Brain pericyte (primary cell): Measurements from ENCODE around the gene FAM174C.

Source experiments
- DNase-seq: peaks from one replicate; pipeline ENCODE4 v3.0.0-alpha.2; 2012; ENCODE audit warnings: low read depth, low spot score

Gene FAM174C

GRCh38 chr19:1261798-1262622 lies 13.3 kb upstream of the FAM174C start:
- no peak for DNase-seq

- no peak for DNase-seq
Measured at GRCh38 chr19:1262623-1263123, 12.7 kb upstream of the FAM174C start.

- no peak for DNase-seq
Measured at GRCh38 chr19:1263188-1263587, 12.1 kb upstream of the FAM174C start.

GRCh38 chr19:1264801-1265614 lies 10.3 kb upstream of the FAM174C start:
- no peak for DNase-seq

- DNase-seq: no peak
Measured at GRCh38 chr19:1265615-1266128, 9.7 kb upstream of the FAM174C start.

- DNase-seq: no peak
Measured at GRCh38 chr19:1266129-1266915, 9.0 kb upstream of the FAM174C start.

GRCh38 chr19:1266916-1267476 lies 8.3 kb upstream of the FAM174C start:
- no peak for DNase-seq

- no peak for DNase-seq
Measured at GRCh38 chr19:1267477-1268225, 7.7 kb upstream of the FAM174C start.

GRCh38 chr19:1268226-1269064 lies 6.9 kb upstream of the FAM174C start:
- DNase-seq: no peak

- DNase-seq: peak; percentile 94
Measured at GRCh38 chr19:1269065-1269477, 6.3 kb upstream of the FAM174C start, which contains the start of gene CIRBP. CIRBP (plus strand) TSS chr19:1269332; CDS start chr19:1270934, 1,602 bp downstream.

- no peak for DNase-seq
Measured at GRCh38 chr19:1269478-1270212, 5.7 kb upstream of the FAM174C start.

GRCh38 chr19:1270213-1270853 lies 5.0 kb upstream of the FAM174C start:
- no peak for DNase-seq

- no peak for DNase-seq
Measured at GRCh38 chr19:1270854-1271527, 4.3 kb upstream of the FAM174C start.

GRCh38 chr19:1271528-1272422 lies 3.6 kb upstream of the FAM174C start:
- no peak for DNase-seq

- no peak for DNase-seq
Measured at GRCh38 chr19:1272423-1273262, 2.7 kb upstream of the FAM174C start.
